ENCODE data around the gene SLC30A4.
A peak's percentile ranks its signal among the peaks of the same experiment; 100 is the strongest.
"Not testable (repeated sequence)": the region's sequence is repeated elsewhere in the genome, so short reads cannot be mapped to it uniquely, and the experiment has no call there.

The SLC30A4 gene

GRCh38 chr15:45507143-45507542, 15.4 kb downstream of the SLC30A4 start:
- DNase-seq (ENCODE audit: low spot score), result not testable (repeated sequence)

GRCh38 chr15:45499426-45499825, 23.1 kb downstream of the SLC30A4 start:
- no peak for DNase-seq (ENCODE audit: low spot score)

GRCh38 chr15:45498701-45499100, 23.9 kb downstream of the SLC30A4 start:
- no peak for DNase-seq (ENCODE audit: low spot score)

- DNase-seq (ENCODE audit: low spot score), result no peak
These were observed 25.3 kb downstream of the SLC30A4 start for GRCh38 chr15:45497261-45497660.

GRCh38 chr15:45496658-45497057, 25.9 kb downstream of the SLC30A4 start:
- no peak for DNase-seq (ENCODE audit: low spot score)

- no peak for DNase-seq (ENCODE audit: low spot score)
These were observed 27.0 kb downstream of the SLC30A4 start for GRCh38 chr15:45495588-45495987.

GRCh38 chr15:45489690-45490238, 32.8 kb downstream of the SLC30A4 start:
- no peak for DNase-seq (ENCODE audit: low spot score)

GRCh38 chr15:45486317-45486716, 36.2 kb downstream of the SLC30A4 start:
- DNase-seq (ENCODE audit: low spot score), result no peak

- DNase-seq (ENCODE audit: low spot score), result no peak
These were observed 41.4 kb downstream of the SLC30A4 start for GRCh38 chr15:45481135-45481534.

GRCh38 chr15:45476410-45476809, 46.1 kb downstream of the SLC30A4 start:
- no peak for DNase-seq (ENCODE audit: low spot score)

- DNase-seq (ENCODE audit: low spot score), result no peak
These were observed 47.8 kb downstream of the SLC30A4 start for GRCh38 chr15:45474799-45475198.

GRCh38 chr15:45473068-45473467, 49.5 kb downstream of the SLC30A4 start:
- no peak for DNase-seq (ENCODE audit: low spot score)

- DNase-seq (ENCODE audit: low spot score), result no peak
These were observed 51.4 kb downstream of the SLC30A4 start for GRCh38 chr15:45471151-45471550.

- DNase-seq (ENCODE audit: low spot score), result no peak
These were observed 53.1 kb downstream of the SLC30A4 start for GRCh38 chr15:45469441-45469840.

GRCh38 chr15:45469027-45469426, 53.5 kb downstream of the SLC30A4 start:
- no peak for DNase-seq (ENCODE audit: low spot score)

- no peak for DNase-seq (ENCODE audit: low spot score)
These were observed 54.3 kb downstream of the SLC30A4 start for GRCh38 chr15:45468294-45468693.

- peak; percentile 60 for DNase-seq (ENCODE audit: low spot score)
These were observed 63.7 kb downstream of the SLC30A4 start for GRCh38 chr15:45458746-45459403.

- peak; percentile 82 for DNase-seq (ENCODE audit: low spot score)
These were observed 64.7 kb downstream of the SLC30A4 start for GRCh38 chr15:45457641-45458539.

- no peak for DNase-seq (ENCODE audit: low spot score)
These were observed 65.3 kb downstream of the SLC30A4 start for GRCh38 chr15:45457220-45457619.

GRCh38 chr15:45456212-45457106, 66.1 kb downstream of the SLC30A4 start:
- DNase-seq (ENCODE audit: low spot score), result peak; percentile 91

- no peak for DNase-seq (ENCODE audit: low spot score)
These were observed 67.7 kb downstream of the SLC30A4 start for GRCh38 chr15:45454814-45455213.

GRCh38 chr15:45451265-45451664, 71.3 kb downstream of the SLC30A4 start:
- no peak for DNase-seq (ENCODE audit: low spot score)

Measured in kidney capillary endothelial cell (primary cell).